Measurements from ENCODE around the gene GPHB5.
"Not testable (repeated sequence)": the region's sequence is repeated elsewhere in the genome, so short reads cannot be mapped to it uniquely, and the experiment has no call there.

Gene GPHB5

GRCh38 chr14:63322897-63323573 lies 4.3 kb upstream of the GPHB5 start:
- no CpG with 5 or more reads among the region's 9 CpGs for WGBS (ENCODE audit: extremely low coverage, insufficient coverage, low lambda C conversion rate)
- no peaks in the 10 kb centered on the region for H3K36me3 ChIP-seq (ENCODE audit: control insufficient read depth, insufficient read depth, low read length)
- no peaks in the 10 kb centered on the region for H3K4me1 ChIP-seq (ENCODE audit: control insufficient read depth, low read depth, low read length)
- no peak overlapping the region for H3K23ac ChIP-seq (ENCODE audit: low read length)
- no peak overlapping the region for H3K4me3 ChIP-seq (ENCODE audit: low read length)
- H2BK15ac ChIP-seq (replicated peaks; ENCODE audit: low read depth) = no peak overlapping the region
- H3K56ac ChIP-seq (ENCODE audit: low read length) = no peak overlapping the region
- no peak overlapping the region for H4K8ac ChIP-seq (ENCODE audit: low read depth, low read length)
- no peaks in the 10 kb centered on the region for H3K27me3 ChIP-seq (ENCODE audit: insufficient read depth, low read length, poor library complexity)
- no peak overlapping the region for H2BK5ac ChIP-seq (ENCODE audit: low read length)
- H3K79me1 ChIP-seq (ENCODE audit: low read length) = no peaks in the 10 kb centered on the region
- no peak overlapping the region for H2BK120ac ChIP-seq (ENCODE audit: low read depth, low read length)
- H4K5ac ChIP-seq (ENCODE audit: low read length) = no peak overlapping the region
- H3K4me2 ChIP-seq (ENCODE audit: low read length) = no peak overlapping the region
- H3K27ac ChIP-seq (ENCODE audit: low read depth, low read length) = no peak overlapping the region
- H2AK5ac ChIP-seq (ENCODE audit: low read length) = no peak overlapping the region
- no peak overlapping the region for H3K18ac ChIP-seq (ENCODE audit: low read length)
- no peaks in the 10 kb centered on the region for H3K79me2 ChIP-seq (ENCODE audit: control insufficient read depth, insufficient read depth, low read length)
- no peak overlapping the region for H3K9ac ChIP-seq (ENCODE audit: low read length)
- no peak for DNase-seq
- no peak overlapping the region for H3K4ac ChIP-seq (ENCODE audit: low read depth, low read length)

DNA sequence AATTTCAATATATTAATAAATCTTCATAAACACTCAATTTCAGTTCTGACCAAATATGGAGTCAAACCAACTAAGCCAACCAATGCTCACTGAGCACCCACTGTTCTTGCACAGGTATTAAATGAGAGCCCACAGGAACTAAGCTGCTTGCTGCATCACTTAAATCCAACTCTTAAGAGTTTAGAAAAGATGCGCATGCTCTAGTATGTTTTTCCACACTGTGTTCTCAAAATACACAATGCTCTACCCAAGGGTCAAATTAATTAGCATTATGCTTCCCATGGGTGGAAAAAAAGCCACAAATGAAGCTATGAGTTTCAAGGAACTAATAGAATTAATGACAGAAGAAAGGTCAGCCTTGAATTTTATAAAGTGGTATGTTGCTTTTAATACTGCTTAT lies 3.7 kb upstream of the GPHB5 start:
- Histone ChIP-seq H3K36me3 (ENCODE audit: control insufficient read depth, insufficient read depth, low read length) (no peaks in the 10 kb centered on the region), H3K4me1 (ENCODE audit: control insufficient read depth, low read depth, low read length) (no peaks in the 10 kb centered on the region), H2BK120ac (ENCODE audit: low read depth, low read length) (no peak overlapping the region), H4K8ac (ENCODE audit: low read depth, low read length) (no peak overlapping the region), H3K4ac (ENCODE audit: low read depth, low read length) (no peak overlapping the region), H3K23ac (ENCODE audit: low read length) (no peak overlapping the region), H3K4me3 (ENCODE audit: low read length) (no peak overlapping the region), H4K5ac (ENCODE audit: low read length) (no peak overlapping the region), H3K79me2 (ENCODE audit: control insufficient read depth, insufficient read depth, low read length) (no peaks in the 10 kb centered on the region), H3K27me3 (ENCODE audit: insufficient read depth, low read length, poor library complexity) (no peaks in the 10 kb centered on the region), H3K79me1 (ENCODE audit: low read length) (no peaks in the 10 kb centered on the region), H2AK5ac (ENCODE audit: low read length) (no peak overlapping the region), H3K9ac (ENCODE audit: low read length) (no peak overlapping the region), H3K4me2 (ENCODE audit: low read length) (no peak overlapping the region), H3K18ac (ENCODE audit: low read length) (no peak overlapping the region), H2BK15ac (replicated peaks; ENCODE audit: low read depth) (no peak overlapping the region), H3K27ac (ENCODE audit: low read depth, low read length) (no peak overlapping the region), H3K56ac (ENCODE audit: low read length) (no peak overlapping the region), H2BK5ac (ENCODE audit: low read length) (no peak overlapping the region)
- no peak for DNase-seq
- WGBS (ENCODE audit: extremely low coverage, insufficient coverage, low lambda C conversion rate) = no CpG with 5 or more reads among the region's 1 CpG

- no peak overlapping the region for H4K8ac ChIP-seq (ENCODE audit: low read depth, low read length)
- WGBS (ENCODE audit: extremely low coverage, insufficient coverage, low lambda C conversion rate) = no CpG with 5 or more reads among the region's 7 CpGs
- H2BK5ac ChIP-seq (ENCODE audit: low read length) = no peak overlapping the region
Measured at GRCh38 chr14:63308723-63309317, 9.9 kb downstream of the GPHB5 start.

GRCh38 chr14:63304429-63304828 lies 14.3 kb downstream of the GPHB5 start:
- not testable (repeated sequence) for H2BK15ac ChIP-seq (replicated peaks; ENCODE audit: low read depth); H2BK120ac ChIP-seq (ENCODE audit: low read depth, low read length); H3K56ac ChIP-seq (ENCODE audit: low read length); H3K79me2 ChIP-seq (ENCODE audit: control insufficient read depth, insufficient read depth, low read length); H2BK5ac ChIP-seq (ENCODE audit: low read length); H4K5ac ChIP-seq (ENCODE audit: low read length); H3K9ac ChIP-seq (ENCODE audit: low read length); H3K4me1 ChIP-seq (ENCODE audit: control insufficient read depth, low read depth, low read length); H3K27me3 ChIP-seq (ENCODE audit: insufficient read depth, low read length, poor library complexity); H3K4me2 ChIP-seq (ENCODE audit: low read length); H3K4me3 ChIP-seq (ENCODE audit: low read length); H3K79me1 ChIP-seq (ENCODE audit: low read length); H2AK5ac ChIP-seq (ENCODE audit: low read length); H4K8ac ChIP-seq (ENCODE audit: low read depth, low read length); DNase-seq; H3K23ac ChIP-seq (ENCODE audit: low read length); H3K27ac ChIP-seq (ENCODE audit: low read depth, low read length); H3K36me3 ChIP-seq (ENCODE audit: control insufficient read depth, insufficient read depth, low read length); H3K4ac ChIP-seq (ENCODE audit: low read depth, low read length); H3K18ac ChIP-seq (ENCODE audit: low read length)
- WGBS (ENCODE audit: extremely low coverage, insufficient coverage, low lambda C conversion rate) = no CpG with 5 or more reads among the region's 5 CpGs

More at GRCh38 chr14:63308723-63309317, 9.9 kb downstream of the GPHB5 start:
- H3K79me2 ChIP-seq (ENCODE audit: control insufficient read depth, insufficient read depth, low read length) = no peaks in the 10 kb centered on the region
- H3K4me3 ChIP-seq (ENCODE audit: low read length) = no peak overlapping the region
- no peak overlapping the region for H3K4me2 ChIP-seq (ENCODE audit: low read length)
- no peak overlapping the region for H2BK15ac ChIP-seq (replicated peaks; ENCODE audit: low read depth)
- no peak overlapping the region for H3K4ac ChIP-seq (ENCODE audit: low read depth, low read length)
- no peaks in the 10 kb centered on the region for H3K4me1 ChIP-seq (ENCODE audit: control insufficient read depth, low read depth, low read length)
- no peak overlapping the region for H4K5ac ChIP-seq (ENCODE audit: low read length)
- no peaks in the 10 kb centered on the region for H3K27me3 ChIP-seq (ENCODE audit: insufficient read depth, low read length, poor library complexity)
- no peak overlapping the region for H3K18ac ChIP-seq (ENCODE audit: low read length)
- no peak overlapping the region for H2AK5ac ChIP-seq (ENCODE audit: low read length)
- H3K79me1 ChIP-seq (ENCODE audit: low read length) = no peaks in the 10 kb centered on the region
- DNase-seq = peak; percentile 70
- H3K23ac ChIP-seq (ENCODE audit: low read length) = no peak overlapping the region
- no peak overlapping the region for H3K9ac ChIP-seq (ENCODE audit: low read length)
- no peak overlapping the region for H2BK120ac ChIP-seq (ENCODE audit: low read depth, low read length)
- H3K36me3 ChIP-seq (ENCODE audit: control insufficient read depth, insufficient read depth, low read length) = no peaks in the 10 kb centered on the region
- H3K27ac ChIP-seq (ENCODE audit: low read depth, low read length) = no peak overlapping the region
- H3K56ac ChIP-seq (ENCODE audit: low read length) = no peak overlapping the region

DNA sequence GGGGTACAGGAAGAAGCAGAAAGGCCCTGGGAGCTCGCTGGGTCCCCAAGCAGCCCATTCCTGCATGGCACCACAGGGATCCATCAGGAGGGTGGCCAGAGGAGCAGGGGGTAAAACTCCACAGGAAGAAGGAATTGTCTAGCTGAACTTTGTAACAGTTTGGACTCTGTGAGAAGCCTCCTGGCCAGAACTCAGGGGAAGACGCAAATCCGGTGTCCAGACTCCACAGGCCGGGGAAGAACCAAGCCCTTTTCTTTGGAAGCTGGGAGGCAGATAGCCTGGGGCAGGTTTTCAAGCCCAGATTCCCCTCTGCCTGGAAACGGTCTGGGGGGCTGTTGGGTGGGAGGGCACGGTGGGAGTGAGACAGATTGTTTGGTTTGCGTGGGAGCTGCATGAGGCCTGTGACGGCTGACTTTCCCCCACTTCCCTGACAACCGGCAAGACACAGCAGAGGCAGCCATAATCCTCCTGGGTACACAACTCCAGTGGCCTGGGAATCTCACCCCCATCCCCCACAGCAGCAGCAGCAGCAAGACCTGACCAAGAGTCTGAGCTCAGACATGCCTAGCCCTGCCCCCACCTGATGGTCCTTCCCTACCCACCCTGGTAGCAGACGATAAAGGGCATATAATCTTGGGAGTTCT lies 16.7 kb downstream of the GPHB5 start:
- no peak overlapping the region for H3K27ac ChIP-seq (ENCODE audit: low read depth, low read length)
- H3K9ac ChIP-seq (ENCODE audit: low read length) = no peak overlapping the region
- peak; percentile 19 for DNase-seq
- WGBS (ENCODE audit: extremely low coverage, insufficient coverage, low lambda C conversion rate) = no CpG with 5 or more reads among the region's 10 CpGs
- H3K79me2 ChIP-seq (ENCODE audit: control insufficient read depth, insufficient read depth, low read length) = no peaks in the 10 kb centered on the region
- H3K4me3 ChIP-seq (ENCODE audit: low read length) = no peak overlapping the region
- no peak overlapping the region for H3K56ac ChIP-seq (ENCODE audit: low read length)
- no peak overlapping the region for H3K23ac ChIP-seq (ENCODE audit: low read length)
- H2AK5ac ChIP-seq (ENCODE audit: low read length) = no peak overlapping the region
- H4K8ac ChIP-seq (ENCODE audit: low read depth, low read length) = no peak overlapping the region
- H3K4me1 ChIP-seq (ENCODE audit: control insufficient read depth, low read depth, low read length) = no peaks in the 10 kb centered on the region
- H3K4me2 ChIP-seq (ENCODE audit: low read length) = no peak overlapping the region
- no peak overlapping the region for H2BK5ac ChIP-seq (ENCODE audit: low read length)
- no peaks in the 10 kb centered on the region for H3K36me3 ChIP-seq (ENCODE audit: control insufficient read depth, insufficient read depth, low read length)
- no peak overlapping the region for H2BK120ac ChIP-seq (ENCODE audit: low read depth, low read length)
- H4K5ac ChIP-seq (ENCODE audit: low read length) = no peak overlapping the region
- no peaks in the 10 kb centered on the region for H3K27me3 ChIP-seq (ENCODE audit: insufficient read depth, low read length, poor library complexity)
- no peak overlapping the region for H3K4ac ChIP-seq (ENCODE audit: low read depth, low read length)
- no peak overlapping the region for H2BK15ac ChIP-seq (replicated peaks; ENCODE audit: low read depth)
- H3K18ac ChIP-seq (ENCODE audit: low read length) = no peak overlapping the region
- no peaks in the 10 kb centered on the region for H3K79me1 ChIP-seq (ENCODE audit: low read length)
